Stimulated activated CD4-positive, alpha-beta T cell treated with anti-CD3 and anti-CD28 coated beads, Interleukin-2, amount 100 ng/mL, for 48 hours (primary cell): Measurements from ENCODE around the gene TDG.
"Not testable (repeated sequence)": the region's sequence is repeated elsewhere in the genome, so short reads cannot be mapped to it uniquely, and the experiment has no call there.

ENCODE experiments used
- DNase-seq, 2 donors: peaks; one replicate each; pipeline ENCODE4 v3.0.0-alpha.2; 2020

The TDG gene

GRCh38 chr12:104023710-104024109 is 58.0 kb downstream of the TDG start:
- no peak for DNase-seq

- DNase-seq, result no peak
Measured at GRCh38 chr12:104024348-104024747, 58.7 kb downstream of the TDG start.

GRCh38 chr12:104025771-104026170 is 60.1 kb downstream of the TDG start:
- DNase-seq, result no peak

- DNase-seq, result no peak
Measured at GRCh38 chr12:104026841-104027599, 61.3 kb downstream of the TDG start.

GRCh38 chr12:104030596-104030995 is 64.9 kb downstream of the TDG start:
- DNase-seq, result not testable (repeated sequence)

GRCh38 chr12:104036143-104036542 is 70.5 kb downstream of the TDG start:
- not testable (repeated sequence) for DNase-seq
